Stimulated activated CD8-positive, alpha-beta memory T cell treated with anti-CD3 and anti-CD28 coated beads, Interleukin-7, amount 100 ng/mL, for 1 hour (primary cell): ENCODE measurements around the gene GDF10.

Experiments used
- DNase-seq, 2 donors: peaks; one replicate each; pipeline ENCODE4 v3.0.0-alpha.2; 2020; ENCODE audit warnings: low read depth in 2 of 2

GDF10 gene

GRCh38 chr10:47315421-47315820 lies 15.4 kb downstream of the GDF10 start:
- DNase-seq, result no peak

GRCh38 chr10:47316131-47316530 lies 16.1 kb downstream of the GDF10 start:
- DNase-seq, result no peak

GRCh38 chr10:47317251-47317650 lies 17.3 kb downstream of the GDF10 start:
- no peak for DNase-seq

- no peak for DNase-seq
Observed at GRCh38 chr10:47318706-47319105, 18.7 kb downstream of the GDF10 start.

GRCh38 chr10:47319784-47320183 lies 19.8 kb downstream of the GDF10 start:
- DNase-seq, result no peak

GRCh38 chr10:47320812-47321211 lies 20.8 kb downstream of the GDF10 start:
- DNase-seq, result no peak

- no peak for DNase-seq
Observed at GRCh38 chr10:47321521-47322195, 21.7 kb downstream of the GDF10 start.

- DNase-seq, result no peak
Observed at GRCh38 chr10:47322300-47323061, 22.5 kb downstream of the GDF10 start, which contains the start of gene GDF2. Gene GDF2, plus strand, starts transcription at chr10:47322454. Its CDS starts 215 bp downstream, at chr10:47322669.

GRCh38 chr10:47323087-47323486 lies 23.1 kb downstream of the GDF10 start:
- DNase-seq, result no peak

- DNase-seq, result no peak
Observed at GRCh38 chr10:47323636-47324296, 23.8 kb downstream of the GDF10 start.

GRCh38 chr10:47325303-47326291 lies 25.6 kb downstream of the GDF10 start:
- DNase-seq, result no peak

GRCh38 chr10:47326306-47326926 lies 26.4 kb downstream of the GDF10 start:
- DNase-seq, result no peak

- no peak for DNase-seq
Observed at GRCh38 chr10:47326927-47327330, 26.9 kb downstream of the GDF10 start.

GRCh38 chr10:47329855-47330254 lies 29.9 kb downstream of the GDF10 start:
- no peak for DNase-seq

GRCh38 chr10:47330366-47330765 lies 30.4 kb downstream of the GDF10 start:
- no peak for DNase-seq

GRCh38 chr10:47330804-47331203 lies 30.8 kb downstream of the GDF10 start:
- no peak for DNase-seq

- DNase-seq, result no peak
Observed at GRCh38 chr10:47331491-47331890, 31.5 kb downstream of the GDF10 start.

GRCh38 chr10:47331954-47332353 lies 32.0 kb downstream of the GDF10 start:
- no peak for DNase-seq

GRCh38 chr10:47332371-47332770 lies 32.4 kb downstream of the GDF10 start:
- no peak for DNase-seq

GRCh38 chr10:47332946-47333345 lies 32.9 kb downstream of the GDF10 start:
- DNase-seq, result no peak

- DNase-seq, result no peak
Observed at GRCh38 chr10:47333532-47333931, 33.5 kb downstream of the GDF10 start.
